ENCODE measurements around the gene CTNNA1. TPM values are rescaled to one million over a fixed set of nuclear protein-coding genes. Genes with fewer than 3 reads are reported as not detected.
"Not testable (repeated sequence)": the region's sequence is repeated elsewhere in the genome, so short reads cannot be mapped to it uniquely, and the experiment has no call there.

CTNNA1 gene
- total RNA-seq, 1 donor from 2014 or later: 495 TPM

- Histone ChIP-seq H3K27me3 (ENCODE audit: control insufficient read depth, insufficient read depth, low read length) (no peaks in the 10 kb centered on the region), H3K4me3 (ENCODE audit: low read depth, low read length) (no peak overlapping the region), H3K36me3 (ENCODE audit: control insufficient read depth, insufficient read depth, low read length) (no peaks in the 10 kb centered on the region)
- DNase-seq (ENCODE audit: low read depth) (no peak), FAIRE-seq (no peak)
- no peak for TF ChIP-seq CTCF (IDR thresholded peaks at IDR 0.05; ENCODE audit: insufficient read depth, low read length, severe bottlenecking)
Observed at GRCh38 chr5:138748630-138749081, 4.6 kb upstream of the CTNNA1 start.

- not testable (repeated sequence) for H3K4me3 ChIP-seq (ENCODE audit: low read depth, low read length); H3K36me3 ChIP-seq (ENCODE audit: control insufficient read depth, insufficient read depth, low read length); H3K27me3 ChIP-seq (ENCODE audit: control insufficient read depth, insufficient read depth, low read length); FAIRE-seq; DNase-seq (ENCODE audit: low read depth)
Observed at GRCh38 chr5:138751344-138751743, 1.9 kb upstream of the CTNNA1 start.

- peak; percentile 22 for TF ChIP-seq CTCF (IDR thresholded peaks at IDR 0.05; ENCODE audit: insufficient read depth, low read length, severe bottlenecking)
- peaks cover 6% of the 10 kb centered on the region for H3K36me3 ChIP-seq (ENCODE audit: control insufficient read depth, insufficient read depth, low read length)
- FAIRE-seq (no peak), DNase-seq (ENCODE audit: low read depth) (peak; percentile 44)
- H3K4me3 ChIP-seq (ENCODE audit: low read depth, low read length): peak overlapping the region; percentile 73
- no peaks in the 10 kb centered on the region for H3K27me3 ChIP-seq (ENCODE audit: control insufficient read depth, insufficient read depth, low read length)
Observed at GRCh38 chr5:138752341-138752950, 779 bp upstream of the CTNNA1 start.

- FAIRE-seq (no peak), DNase-seq (ENCODE audit: low read depth) (peak; percentile 69)
- no peak for TF ChIP-seq CTCF (IDR thresholded peaks at IDR 0.05; ENCODE audit: insufficient read depth, low read length, severe bottlenecking)
Observed at GRCh38 chr5:138753794-138754698, 821 bp downstream of the CTNNA1 start.

GRCh38 chr5:138754699-138755057, 1.5 kb downstream of the CTNNA1 start:
- Histone ChIP-seq H3K36me3 (ENCODE audit: control insufficient read depth, insufficient read depth, low read length) (peaks cover 10% of the 10 kb centered on the region), H3K4me3 (ENCODE audit: low read depth, low read length) (peak overlapping the region; percentile 73), H3K27me3 (ENCODE audit: control insufficient read depth, insufficient read depth, low read length) (no peaks in the 10 kb centered on the region)
- no peak for TF ChIP-seq CTCF (IDR thresholded peaks at IDR 0.05; ENCODE audit: insufficient read depth, low read length, severe bottlenecking)
- DNase-seq (ENCODE audit: low read depth): peak; percentile 43
- no peak for FAIRE-seq

More at GRCh38 chr5:138753794-138754698, 821 bp downstream of the CTNNA1 start:
- no peaks in the 10 kb centered on the region for H3K27me3 ChIP-seq (ENCODE audit: control insufficient read depth, insufficient read depth, low read length)
- peak overlapping the region; percentile 73 for H3K4me3 ChIP-seq (ENCODE audit: low read depth, low read length)
- peaks cover 8% of the 10 kb centered on the region for H3K36me3 ChIP-seq (ENCODE audit: control insufficient read depth, insufficient read depth, low read length)

GRCh38 chr5:138755084-138755748, 2.0 kb downstream of the CTNNA1 start:
- DNase-seq (ENCODE audit: low read depth): peak; percentile 28
- no peak for FAIRE-seq
- H3K4me3 ChIP-seq (ENCODE audit: low read depth, low read length): peak overlapping the region; percentile 73
- TF ChIP-seq CTCF (IDR thresholded peaks at IDR 0.05; ENCODE audit: insufficient read depth, low read length, severe bottlenecking): no peak
- H3K27me3 ChIP-seq (ENCODE audit: control insufficient read depth, insufficient read depth, low read length): no peaks in the 10 kb centered on the region
- H3K36me3 ChIP-seq (ENCODE audit: control insufficient read depth, insufficient read depth, low read length): peaks cover 10% of the 10 kb centered on the region
